Measurements from ENCODE around the gene TCP11.
A peak's percentile ranks its signal among the peaks of the same experiment; 100 is the strongest.

Gene TCP11

DNA sequence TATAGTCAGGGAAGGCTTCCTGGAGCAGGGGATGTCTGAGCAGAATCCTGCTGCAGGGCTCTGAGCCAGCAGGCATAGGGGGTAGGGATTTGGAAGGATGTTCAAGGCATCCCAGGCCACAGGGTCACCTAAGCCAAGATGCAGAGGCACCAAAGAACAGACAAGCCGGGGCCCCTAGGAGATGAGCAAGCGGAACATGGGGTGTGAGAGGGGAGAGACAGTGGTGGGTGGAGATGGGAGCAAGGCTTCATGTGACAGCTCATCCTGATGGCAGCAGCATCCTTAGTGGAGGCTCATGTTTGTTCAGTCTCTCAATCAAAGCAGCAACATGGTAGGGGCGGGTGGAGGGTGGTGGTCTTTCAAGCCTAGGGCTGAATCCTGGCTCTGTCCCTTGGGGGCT is 29.8 kb upstream of the TCP11 start:
- DNase-seq: no peak

DNA sequence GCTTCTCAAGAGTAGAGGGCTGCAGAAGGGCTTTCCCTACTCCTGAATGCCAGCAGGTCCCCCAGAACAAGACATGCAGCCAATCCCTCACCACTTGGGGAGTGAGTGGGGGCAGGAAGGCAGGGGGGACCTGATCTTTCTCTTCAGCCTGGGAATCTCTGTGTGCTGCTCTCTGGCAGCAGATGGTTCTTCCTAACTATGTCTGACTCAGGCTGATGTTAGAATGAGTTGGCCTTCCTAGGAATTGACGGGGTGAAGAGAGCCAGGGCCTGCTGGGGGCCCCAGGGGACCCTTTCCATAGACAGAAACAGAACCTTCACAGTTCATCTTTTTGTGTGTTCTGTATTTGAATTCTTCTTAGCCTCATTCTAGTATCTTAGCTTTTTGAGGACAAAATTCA is 29.0 kb upstream of the TCP11 start:
- no peak for DNase-seq

GRCh38 chr6:35168461-35168861 is 27.3 kb upstream of the TCP11 start:
- DNase-seq: no peak

- no peak for DNase-seq
Observed at GRCh38 chr6:35167505-35167904, 26.4 kb upstream of the TCP11 start.

GRCh38 chr6:35166520-35166919 is 25.4 kb upstream of the TCP11 start:
- no peak for DNase-seq

GRCh38 chr6:35166116-35166515 is 25.0 kb upstream of the TCP11 start:
- DNase-seq: no peak

- no peak for DNase-seq
Observed at GRCh38 chr6:35165630-35166071, 24.5 kb upstream of the TCP11 start.

- DNase-seq: no peak
Observed at GRCh38 chr6:35164868-35165267, 23.7 kb upstream of the TCP11 start.

GRCh38 chr6:35164277-35164676 is 23.1 kb upstream of the TCP11 start:
- no peak for DNase-seq

DNA sequence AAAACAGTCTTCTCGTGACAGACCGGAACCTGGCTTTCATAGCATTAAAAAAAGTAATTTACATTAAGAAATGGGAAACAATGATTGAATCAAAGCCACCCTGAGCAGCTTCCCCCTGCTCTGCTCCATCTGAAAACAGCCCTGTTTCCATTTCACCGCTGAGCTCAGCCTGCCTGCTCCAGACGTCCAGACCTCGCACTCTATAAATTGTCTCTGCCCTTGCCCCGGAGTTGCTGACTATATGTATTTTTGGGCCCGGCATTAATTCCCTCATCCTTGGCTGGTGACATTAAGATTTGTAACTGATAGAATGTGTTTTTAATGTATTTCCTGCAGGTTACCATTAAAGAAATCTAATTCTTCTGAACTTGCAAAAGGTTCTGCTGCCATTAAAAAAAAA is 22.7 kb upstream of the TCP11 start:
- no peak for DNase-seq

- DNase-seq: no peak
Observed at GRCh38 chr6:35161776-35162607, 20.9 kb upstream of the TCP11 start.

- no peak for DNase-seq
Observed at GRCh38 chr6:35161266-35161665, 20.1 kb upstream of the TCP11 start.

DNA sequence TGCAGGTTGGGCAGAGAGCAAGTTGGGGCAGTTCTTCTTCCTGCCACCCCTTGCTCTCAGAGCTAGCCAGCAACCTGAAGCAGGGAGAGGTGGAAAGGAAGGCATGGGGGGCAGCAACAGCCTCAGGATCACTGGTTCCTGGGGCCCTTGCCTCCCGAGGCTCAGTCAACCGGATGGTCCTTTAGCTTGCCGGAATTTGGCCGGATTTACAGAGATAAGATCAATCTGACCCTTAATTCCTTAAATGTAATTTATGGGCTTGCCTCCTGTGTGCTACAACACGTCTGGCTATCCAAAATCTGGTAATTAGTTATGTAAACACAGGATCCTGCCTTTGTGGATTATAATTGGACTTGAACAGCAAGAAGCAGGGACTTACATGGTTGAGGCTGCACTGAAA is 19.5 kb upstream of the TCP11 start:
- DNase-seq: no peak

DNA sequence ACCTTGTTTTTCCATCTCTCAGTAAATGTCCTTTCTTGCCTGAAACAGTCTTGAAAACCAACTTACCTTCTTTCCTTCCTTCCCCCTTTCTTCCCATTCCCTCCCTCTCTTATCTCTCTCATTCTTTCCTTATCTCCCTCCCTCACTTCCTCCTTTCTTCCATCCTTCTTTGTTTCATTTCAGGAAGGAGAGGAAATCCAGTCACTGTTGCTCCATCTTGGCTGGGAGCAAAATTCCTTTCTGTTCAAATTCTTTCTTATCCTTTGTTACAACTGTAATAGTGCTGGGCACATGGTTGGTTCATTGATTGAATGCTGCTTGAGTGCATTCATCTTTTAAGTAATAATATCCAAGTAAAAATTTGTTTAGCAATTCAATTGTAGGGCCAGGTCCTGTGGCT is 17.4 kb upstream of the TCP11 start:
- no peak for DNase-seq

DNA sequence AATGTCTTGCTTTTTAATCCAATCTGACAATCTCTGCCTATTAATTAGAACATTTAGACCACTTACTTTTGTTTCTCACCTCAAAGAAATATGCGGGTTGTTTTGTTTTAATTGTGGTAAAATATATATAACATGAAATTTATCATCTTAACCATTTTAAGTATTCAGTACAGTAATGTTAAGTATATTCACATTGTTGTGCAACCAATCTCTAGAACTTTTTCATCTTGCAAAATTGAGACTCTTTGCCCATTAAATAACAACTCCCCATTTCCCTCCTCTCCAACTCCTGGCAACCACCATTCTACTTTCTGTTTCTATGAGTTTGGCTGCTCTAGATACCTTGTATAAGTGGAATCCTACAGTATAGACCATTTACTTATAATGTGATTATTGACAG is 13.8 kb upstream of the TCP11 start:
- no peak for DNase-seq

GRCh38 chr6:35154262-35154661 is 13.1 kb upstream of the TCP11 start:
- no peak for DNase-seq

DNA sequence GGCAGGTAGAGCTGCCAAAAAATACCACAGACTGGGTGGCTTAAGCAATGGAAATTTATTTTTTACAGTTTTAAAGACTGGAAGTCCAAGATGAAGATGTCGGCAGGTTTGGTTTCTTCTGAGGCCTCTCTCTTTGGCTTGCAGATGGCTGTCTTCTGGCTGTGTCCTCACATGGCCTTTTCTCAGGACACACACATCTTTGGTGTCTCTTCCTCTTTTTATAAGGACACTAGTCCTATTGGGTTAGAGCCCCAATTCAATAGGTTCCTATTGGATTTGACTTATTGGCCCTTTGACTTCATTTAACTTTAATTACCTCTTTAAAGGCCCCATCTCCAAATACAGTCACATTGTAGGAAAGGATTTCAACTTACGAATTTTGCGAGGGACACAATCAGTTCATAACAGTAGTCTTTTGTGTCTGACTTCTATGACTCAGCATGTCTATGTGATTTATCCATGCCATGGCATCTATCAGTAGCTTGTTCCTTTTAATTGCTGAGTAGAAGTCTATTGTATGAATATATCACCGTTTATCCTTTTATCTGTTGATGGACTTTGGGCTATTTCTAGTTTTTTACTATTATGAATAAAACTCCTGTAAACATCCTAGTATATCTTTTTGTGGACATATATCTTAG is 11.0 kb upstream of the TCP11 start:
- DNase-seq: no peak

DNA sequence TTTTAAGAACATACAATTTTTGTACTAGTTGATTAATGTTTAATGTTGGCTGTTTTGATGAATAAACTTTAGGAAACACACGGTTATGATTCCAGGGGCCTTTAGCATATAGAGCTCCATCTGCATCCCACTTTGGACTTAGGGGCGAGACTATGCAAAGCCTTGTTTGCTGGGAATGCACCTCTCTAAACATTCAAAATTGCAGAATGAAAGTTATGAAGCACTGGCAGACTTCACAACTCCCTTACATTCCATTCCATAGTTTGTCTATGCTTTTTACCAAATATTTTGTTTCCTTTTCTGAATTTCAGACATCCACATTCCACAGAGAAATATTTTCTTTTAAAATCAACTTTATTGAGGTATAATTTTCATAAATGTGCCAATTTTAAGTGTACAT is 10.3 kb upstream of the TCP11 start:
- DNase-seq: no peak

GRCh38 chr6:35149891-35150566 is 8.9 kb upstream of the TCP11 start:
- DNase-seq: no peak

GRCh38 chr6:35148167-35148741 is 7.1 kb upstream of the TCP11 start:
- no peak for DNase-seq

GRCh38 chr6:35147486-35147885 is 6.3 kb upstream of the TCP11 start:
- no peak for DNase-seq

DNA sequence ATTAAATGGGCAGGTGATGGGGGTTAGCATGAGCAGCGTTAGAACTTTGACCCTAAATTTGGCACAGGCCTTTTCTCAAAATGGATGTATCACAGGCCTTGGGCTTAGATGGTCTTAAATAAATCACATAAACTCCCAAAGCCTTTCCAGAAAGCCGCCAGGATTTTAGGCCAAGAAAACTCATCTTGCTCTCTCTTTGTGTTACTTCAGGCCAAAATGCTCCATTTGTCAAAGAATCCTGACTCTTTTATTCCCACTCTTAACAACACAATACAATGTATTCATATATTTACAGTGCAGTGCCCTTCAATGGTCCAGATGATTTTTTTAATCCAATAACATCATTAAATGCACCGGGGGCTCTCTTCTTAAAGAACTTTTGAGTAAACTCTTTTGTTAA is 5.9 kb upstream of the TCP11 start:
- no peak for DNase-seq

DNA sequence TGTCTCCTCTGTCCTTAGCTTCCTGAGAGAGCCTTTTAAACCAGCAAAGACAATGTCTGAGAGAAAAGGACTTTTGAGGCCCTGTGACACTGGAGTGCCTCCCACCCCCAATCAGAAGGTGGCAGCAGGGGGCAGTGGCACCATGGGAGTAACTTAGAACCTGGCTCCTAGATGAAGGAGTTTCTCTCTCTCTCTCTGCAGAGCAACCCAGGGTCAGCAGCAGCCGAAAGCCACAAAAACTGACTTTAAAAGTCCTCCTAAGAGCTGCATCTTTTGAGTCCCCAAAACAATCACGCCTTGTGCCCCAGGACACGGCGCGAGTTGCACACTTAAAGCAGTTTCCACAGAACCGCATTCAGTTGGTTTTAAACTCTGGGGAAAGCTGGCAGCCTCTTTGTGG is 5.3 kb upstream of the TCP11 start:
- DNase-seq: peak; percentile 43

GRCh38 chr6:35145757-35146156 is 4.6 kb upstream of the TCP11 start:
- DNase-seq: no peak

All from femur (tissue), 1 donor.